ENCODE measurements around the gene GIPC3.

DNA sequence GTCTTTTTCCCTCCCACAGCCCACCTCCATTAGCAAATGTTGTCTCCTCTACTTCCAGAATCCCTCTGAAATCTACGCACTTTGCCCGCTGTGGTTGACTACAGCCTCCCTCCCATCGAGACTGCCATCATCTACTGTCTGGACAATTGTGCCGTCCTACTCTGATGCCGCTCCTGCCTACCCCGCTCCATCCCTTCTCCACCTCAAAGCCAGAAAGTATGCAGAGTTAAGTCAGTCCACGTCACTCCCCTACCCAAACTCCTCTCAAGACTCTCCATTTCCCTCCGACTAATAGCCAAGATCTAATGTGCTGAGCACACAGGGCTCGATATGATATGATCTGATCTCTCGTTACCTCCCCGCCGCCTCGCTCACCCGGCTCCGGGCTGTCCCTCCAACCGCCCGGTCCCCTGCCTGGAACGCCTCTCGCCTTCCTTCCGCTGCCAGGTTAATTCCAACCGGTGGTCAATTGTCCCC, 40.8 kb downstream of the GIPC3 start:
- TF ChIP-seq CTCF (IDR thresholded peaks at IDR 0.05) (no peak), POLR2A (IDR thresholded peaks at IDR 0.05) (no peak)

All from thyroid gland (tissue), 4 donors.